ENCODE results near the gene DHDDS.
"Not testable (repeated sequence)": the region's sequence is repeated elsewhere in the genome, so short reads cannot be mapped to it uniquely, and the experiment has no call there.

The DHDDS gene

DNA sequence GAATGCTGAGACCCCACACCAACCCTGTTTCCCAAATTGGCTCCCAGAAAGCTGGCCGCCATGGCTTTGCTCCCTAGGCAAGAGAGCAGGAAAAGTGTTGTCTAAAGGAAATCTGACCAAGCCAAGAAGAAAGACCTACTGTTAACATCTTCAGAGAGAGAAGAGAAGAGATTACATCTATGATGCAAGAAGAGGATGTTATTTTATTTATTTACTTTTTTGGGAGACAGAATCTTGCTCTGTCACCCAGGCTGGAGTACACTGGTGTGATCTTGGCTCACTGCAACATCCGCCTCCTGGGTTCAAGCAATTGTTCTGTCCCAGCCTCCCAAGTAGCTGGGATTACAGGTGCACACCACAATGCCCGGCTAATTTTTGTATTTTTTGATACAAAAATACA is 61.8 kb downstream of the DHDDS start:
- Histone ChIP-seq H3K4me1 (ENCODE audit: control insufficient read depth, insufficient read depth, low read length, poor library complexity, severe bottlenecking) (no peaks in the 10 kb centered on the region), H3K36me3 (ENCODE audit: control insufficient read depth, insufficient read depth, low read length) (no peaks in the 10 kb centered on the region), H3K27me3 (replicated peaks; ENCODE audit: control insufficient read depth, insufficient read depth, low read length, poor library complexity, severe bottlenecking) (no peaks in the 10 kb centered on the region), H3K4me3 (ENCODE audit: insufficient read depth, low read depth, low read length, poor library complexity, severe bottlenecking) (no peak overlapping the region), H3K9me3 (ENCODE audit: control insufficient read depth, low read length) (no peaks in the 10 kb centered on the region), H3K27ac (ENCODE audit: insufficient read depth, low read length, poor library complexity, severe bottlenecking) (no peak overlapping the region)
- no peak for DNase-seq

DNA sequence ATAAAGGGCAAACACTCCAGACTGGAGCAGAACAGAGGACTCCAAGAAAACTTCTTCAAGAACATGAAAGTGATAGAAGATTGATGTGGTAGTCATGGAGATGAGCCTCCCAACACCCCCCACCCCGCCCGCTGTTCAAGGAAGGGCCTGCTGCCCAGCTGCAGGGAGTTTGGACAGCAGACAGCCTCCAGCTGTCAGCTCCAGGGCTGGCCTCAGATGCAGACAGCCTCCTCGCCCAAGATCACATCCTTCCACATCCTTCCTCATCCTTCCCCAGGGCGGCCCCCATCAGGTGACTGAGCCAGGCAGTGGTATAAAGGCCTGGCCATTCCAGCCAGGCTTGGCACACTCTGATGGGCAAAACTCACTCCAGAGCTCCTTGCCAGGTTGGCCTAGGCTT is 64.7 kb downstream of the DHDDS start:
- H3K36me3 ChIP-seq (ENCODE audit: control insufficient read depth, insufficient read depth, low read length): no peaks in the 10 kb centered on the region
- no peak overlapping the region for H3K27ac ChIP-seq (ENCODE audit: insufficient read depth, low read length, poor library complexity, severe bottlenecking)
- H3K4me1 ChIP-seq (ENCODE audit: control insufficient read depth, insufficient read depth, low read length, poor library complexity, severe bottlenecking): peaks cover 17% of the 10 kb centered on the region
- no peaks in the 10 kb centered on the region for H3K27me3 ChIP-seq (replicated peaks; ENCODE audit: control insufficient read depth, insufficient read depth, low read length, poor library complexity, severe bottlenecking)
- H3K9me3 ChIP-seq (ENCODE audit: control insufficient read depth, low read length): no peaks in the 10 kb centered on the region
- DNase-seq: no peak
- H3K4me3 ChIP-seq (ENCODE audit: insufficient read depth, low read depth, low read length, poor library complexity, severe bottlenecking): no peak overlapping the region

DNA sequence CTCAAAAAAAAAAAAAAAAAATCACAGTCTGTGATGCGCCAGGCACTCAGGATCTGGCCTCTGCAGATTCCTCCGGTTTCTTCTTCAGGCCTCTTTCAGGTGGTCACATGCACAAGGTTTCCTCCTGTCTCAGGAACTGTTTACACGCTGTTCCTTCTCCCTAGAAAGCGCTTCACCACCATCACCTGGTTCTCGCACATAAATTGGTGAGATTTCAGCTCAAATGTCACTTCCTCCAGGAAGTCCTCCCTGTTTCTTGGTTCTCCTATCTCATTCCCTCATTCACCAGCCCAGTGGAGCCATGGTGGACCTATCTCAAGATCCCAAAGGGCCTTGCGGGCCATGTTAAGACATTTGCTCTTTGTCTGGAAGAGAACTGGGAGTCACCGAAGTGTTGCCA is 66.8 kb downstream of the DHDDS start:
- Histone ChIP-seq H3K27ac (ENCODE audit: insufficient read depth, low read length, poor library complexity, severe bottlenecking) (no peak overlapping the region), H3K9me3 (ENCODE audit: control insufficient read depth, low read length) (no peaks in the 10 kb centered on the region), H3K4me1 (ENCODE audit: control insufficient read depth, insufficient read depth, low read length, poor library complexity, severe bottlenecking) (peaks cover 17% of the 10 kb centered on the region), H3K27me3 (replicated peaks; ENCODE audit: control insufficient read depth, insufficient read depth, low read length, poor library complexity, severe bottlenecking) (no peaks in the 10 kb centered on the region), H3K36me3 (ENCODE audit: control insufficient read depth, insufficient read depth, low read length) (no peaks in the 10 kb centered on the region), H3K4me3 (ENCODE audit: insufficient read depth, low read depth, low read length, poor library complexity, severe bottlenecking) (no peak overlapping the region)
- no peak for DNase-seq

DNA sequence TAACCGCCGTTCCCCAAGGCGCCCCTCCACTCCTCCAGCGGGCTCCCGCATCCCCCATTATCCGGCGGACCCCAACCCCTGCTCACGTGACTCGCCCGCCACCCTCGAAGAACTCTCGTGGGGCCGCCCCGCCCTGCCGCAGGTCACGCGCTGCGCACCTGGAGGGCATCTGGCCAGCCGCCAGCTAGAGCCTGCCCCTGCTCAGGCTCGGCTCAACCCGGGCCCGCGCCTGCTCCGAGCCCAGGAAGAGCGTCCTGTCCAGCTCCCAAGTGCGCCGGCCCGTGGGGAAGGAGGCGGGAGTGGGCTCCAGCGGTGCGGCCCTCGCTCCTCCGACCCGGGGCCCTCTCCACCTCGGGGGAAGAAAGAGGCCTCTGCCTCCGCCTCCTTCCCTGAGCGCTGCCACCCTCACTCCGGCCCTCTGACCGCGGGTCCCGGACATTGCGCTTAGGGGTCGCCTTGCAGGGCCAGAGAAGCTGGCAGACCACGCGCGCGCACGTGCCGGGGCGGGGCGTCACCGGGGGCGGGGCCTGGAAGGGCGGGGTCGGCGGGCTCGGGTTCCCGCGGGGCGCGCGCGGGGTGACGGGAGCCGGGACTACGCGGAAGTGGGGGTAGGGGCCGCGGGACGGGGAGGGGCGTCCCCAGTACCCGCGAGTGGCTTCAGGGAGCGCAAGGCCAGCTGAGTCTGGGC is 68.5 kb downstream of the DHDDS start:
- Histone ChIP-seq H3K27ac (ENCODE audit: insufficient read depth, low read length, poor library complexity, severe bottlenecking) (peak overlapping the region; percentile 89), H3K9me3 (ENCODE audit: control insufficient read depth, low read length) (no peaks in the 10 kb centered on the region), H3K4me3 (ENCODE audit: insufficient read depth, low read depth, low read length, poor library complexity, severe bottlenecking) (peak overlapping the region; percentile 72), H3K27me3 (replicated peaks; ENCODE audit: control insufficient read depth, insufficient read depth, low read length, poor library complexity, severe bottlenecking) (no peaks in the 10 kb centered on the region), H3K4me1 (ENCODE audit: control insufficient read depth, insufficient read depth, low read length, poor library complexity, severe bottlenecking) (peaks cover 17% of the 10 kb centered on the region), H3K36me3 (ENCODE audit: control insufficient read depth, insufficient read depth, low read length) (no peaks in the 10 kb centered on the region)
- DNase-seq: peak; percentile 74 to 79 (median 78)

DNA sequence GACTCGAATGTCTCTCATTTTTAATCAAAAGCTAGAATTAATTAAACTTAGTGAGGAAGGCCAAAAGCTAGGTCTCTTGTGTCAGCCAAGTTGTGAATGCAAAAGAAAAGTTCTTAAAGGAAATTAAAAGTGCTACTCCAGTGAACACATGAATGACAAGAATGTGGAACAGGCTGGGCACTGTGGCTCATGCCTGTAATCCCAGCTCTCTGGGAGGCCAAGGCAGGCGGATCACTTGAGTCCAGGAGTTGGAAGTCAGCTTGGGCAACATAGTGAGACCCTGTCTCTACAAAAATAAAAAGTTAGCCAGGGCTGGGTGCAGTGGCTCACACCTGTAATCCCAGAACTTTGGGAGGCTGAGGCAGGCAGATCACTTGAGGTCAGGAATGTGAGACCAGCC is 78.6 kb downstream of the DHDDS start:
- not testable (repeated sequence) for H3K9me3 ChIP-seq (ENCODE audit: control insufficient read depth, low read length); H3K4me1 ChIP-seq (ENCODE audit: control insufficient read depth, insufficient read depth, low read length, poor library complexity, severe bottlenecking); H3K27me3 ChIP-seq (replicated peaks; ENCODE audit: control insufficient read depth, insufficient read depth, low read length, poor library complexity, severe bottlenecking); DNase-seq; H3K4me3 ChIP-seq (ENCODE audit: insufficient read depth, low read depth, low read length, poor library complexity, severe bottlenecking); H3K27ac ChIP-seq (ENCODE audit: insufficient read depth, low read length, poor library complexity, severe bottlenecking); H3K36me3 ChIP-seq (ENCODE audit: control insufficient read depth, insufficient read depth, low read length)

DNA sequence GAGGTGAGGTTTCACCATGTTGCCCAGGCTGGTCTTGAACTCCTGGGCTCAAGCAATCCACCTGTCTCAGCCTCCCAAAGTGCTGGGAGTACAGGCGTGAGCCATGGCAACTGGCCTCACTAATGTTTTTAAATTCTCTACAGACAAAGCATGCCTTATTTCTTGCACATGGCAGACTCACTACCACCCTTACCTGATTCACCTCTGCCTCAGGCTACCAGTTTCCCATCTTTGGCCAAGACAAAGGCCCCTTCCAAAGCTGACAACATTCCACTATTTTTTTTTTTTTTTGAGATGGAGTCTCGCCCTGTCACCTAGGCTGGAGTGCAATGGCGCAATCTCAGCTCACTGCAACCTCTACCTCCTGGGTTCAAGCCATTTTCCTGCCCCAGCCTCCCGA is 83.7 kb downstream of the DHDDS start:
- not testable (repeated sequence) for DNase-seq; H3K4me3 ChIP-seq (ENCODE audit: insufficient read depth, low read depth, low read length, poor library complexity, severe bottlenecking); H3K4me1 ChIP-seq (ENCODE audit: control insufficient read depth, insufficient read depth, low read length, poor library complexity, severe bottlenecking); H3K27ac ChIP-seq (ENCODE audit: insufficient read depth, low read length, poor library complexity, severe bottlenecking); H3K9me3 ChIP-seq (ENCODE audit: control insufficient read depth, low read length); H3K36me3 ChIP-seq (ENCODE audit: control insufficient read depth, insufficient read depth, low read length); H3K27me3 ChIP-seq (replicated peaks; ENCODE audit: control insufficient read depth, insufficient read depth, low read length, poor library complexity, severe bottlenecking)

DNA sequence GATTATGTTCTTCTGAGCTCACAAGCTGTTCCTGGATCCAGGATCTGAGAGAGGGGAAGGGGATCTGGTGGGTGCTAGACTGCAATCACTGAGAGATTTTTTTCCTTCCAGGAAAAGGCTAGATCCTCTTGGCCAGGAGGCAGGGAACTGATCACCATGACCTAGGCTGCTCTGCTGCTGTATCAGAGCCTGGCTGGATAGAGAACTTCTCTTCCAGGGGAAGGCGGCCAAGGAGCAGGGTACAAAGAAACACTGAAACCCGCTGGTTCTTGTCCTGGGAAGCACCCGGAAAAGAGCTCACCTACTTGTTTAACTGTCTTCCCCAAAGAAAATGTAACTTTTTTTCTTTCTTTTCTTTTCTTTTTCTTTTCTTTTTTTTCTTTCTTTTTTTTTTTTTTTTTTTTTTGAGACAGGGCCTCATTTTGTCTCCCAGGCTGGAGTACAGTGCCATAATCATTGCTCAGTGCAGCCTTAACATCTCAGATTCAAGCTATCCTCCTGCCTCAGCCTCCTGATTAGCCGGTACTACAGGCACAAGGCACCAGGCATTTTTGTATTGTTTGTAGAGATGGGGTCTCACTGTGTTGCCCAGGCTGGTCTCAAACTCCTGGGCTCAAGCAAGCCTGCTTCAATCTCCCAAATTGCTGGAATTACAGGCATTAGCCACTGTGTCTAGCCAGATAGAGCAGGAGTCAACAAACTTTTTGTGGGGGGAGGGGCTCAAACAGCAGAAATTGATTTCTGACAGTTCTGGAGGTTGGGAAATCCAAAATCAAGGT is 85.1 kb downstream of the DHDDS start:
- no peak for DNase-seq
- Histone ChIP-seq H3K27me3 (replicated peaks; ENCODE audit: control insufficient read depth, insufficient read depth, low read length, poor library complexity, severe bottlenecking) (no peaks in the 10 kb centered on the region), H3K4me1 (ENCODE audit: control insufficient read depth, insufficient read depth, low read length, poor library complexity, severe bottlenecking) (no peaks in the 10 kb centered on the region), H3K4me3 (ENCODE audit: insufficient read depth, low read depth, low read length, poor library complexity, severe bottlenecking) (no peak overlapping the region), H3K27ac (ENCODE audit: insufficient read depth, low read length, poor library complexity, severe bottlenecking) (no peak overlapping the region), H3K36me3 (ENCODE audit: control insufficient read depth, insufficient read depth, low read length) (no peaks in the 10 kb centered on the region), H3K9me3 (ENCODE audit: control insufficient read depth, low read length) (no peaks in the 10 kb centered on the region)

DNA sequence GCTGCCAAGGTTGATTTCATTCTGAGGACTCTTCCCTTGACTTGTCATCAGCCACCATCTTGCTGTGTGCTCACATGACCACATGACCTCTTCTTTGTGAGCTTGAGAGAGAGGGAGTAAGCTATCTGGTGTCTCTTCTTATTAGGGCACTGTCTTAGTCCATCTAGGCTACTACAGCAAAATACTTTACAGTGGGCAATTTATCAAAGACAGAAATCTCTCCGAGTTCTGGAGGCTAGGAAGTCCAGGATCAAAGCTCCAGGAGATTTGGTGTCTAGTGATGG is 85.6 kb downstream of the DHDDS start:
- Histone ChIP-seq H3K4me1 (ENCODE audit: control insufficient read depth, insufficient read depth, low read length, poor library complexity, severe bottlenecking) (no peaks in the 10 kb centered on the region), H3K27me3 (replicated peaks; ENCODE audit: control insufficient read depth, insufficient read depth, low read length, poor library complexity, severe bottlenecking) (no peaks in the 10 kb centered on the region), H3K9me3 (ENCODE audit: control insufficient read depth, low read length) (no peaks in the 10 kb centered on the region), H3K27ac (ENCODE audit: insufficient read depth, low read length, poor library complexity, severe bottlenecking) (no peak overlapping the region), H3K4me3 (ENCODE audit: insufficient read depth, low read depth, low read length, poor library complexity, severe bottlenecking) (no peak overlapping the region), H3K36me3 (ENCODE audit: control insufficient read depth, insufficient read depth, low read length) (no peaks in the 10 kb centered on the region)
- DNase-seq: no peak

DNA sequence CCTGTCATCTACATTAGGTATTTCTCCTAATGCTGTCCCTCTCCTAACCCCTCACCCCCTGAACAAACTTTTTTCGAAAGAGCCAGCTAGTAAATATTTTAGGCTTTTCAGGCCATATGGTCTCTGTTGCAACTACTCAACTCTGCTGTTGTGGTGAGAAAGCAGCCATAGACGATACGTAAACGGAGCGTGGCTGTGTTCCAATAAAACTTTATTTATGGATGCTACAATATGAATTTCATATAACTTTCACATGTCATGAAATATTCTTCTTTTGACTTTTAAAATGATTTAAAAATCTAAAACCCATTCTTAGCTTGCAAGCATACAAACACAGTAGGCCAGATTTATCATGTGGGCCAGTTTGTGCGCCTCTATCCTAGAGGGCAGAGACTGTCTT is 86.2 kb downstream of the DHDDS start:
- no peaks in the 10 kb centered on the region for H3K36me3 ChIP-seq (ENCODE audit: control insufficient read depth, insufficient read depth, low read length)
- no peak for DNase-seq
- H3K9me3 ChIP-seq (ENCODE audit: control insufficient read depth, low read length): no peaks in the 10 kb centered on the region
- H3K4me3 ChIP-seq (ENCODE audit: insufficient read depth, low read depth, low read length, poor library complexity, severe bottlenecking): no peak overlapping the region
- H3K27ac ChIP-seq (ENCODE audit: insufficient read depth, low read length, poor library complexity, severe bottlenecking): no peak overlapping the region
- H3K4me1 ChIP-seq (ENCODE audit: control insufficient read depth, insufficient read depth, low read length, poor library complexity, severe bottlenecking): no peaks in the 10 kb centered on the region
- no peaks in the 10 kb centered on the region for H3K27me3 ChIP-seq (replicated peaks; ENCODE audit: control insufficient read depth, insufficient read depth, low read length, poor library complexity, severe bottlenecking)

DNA sequence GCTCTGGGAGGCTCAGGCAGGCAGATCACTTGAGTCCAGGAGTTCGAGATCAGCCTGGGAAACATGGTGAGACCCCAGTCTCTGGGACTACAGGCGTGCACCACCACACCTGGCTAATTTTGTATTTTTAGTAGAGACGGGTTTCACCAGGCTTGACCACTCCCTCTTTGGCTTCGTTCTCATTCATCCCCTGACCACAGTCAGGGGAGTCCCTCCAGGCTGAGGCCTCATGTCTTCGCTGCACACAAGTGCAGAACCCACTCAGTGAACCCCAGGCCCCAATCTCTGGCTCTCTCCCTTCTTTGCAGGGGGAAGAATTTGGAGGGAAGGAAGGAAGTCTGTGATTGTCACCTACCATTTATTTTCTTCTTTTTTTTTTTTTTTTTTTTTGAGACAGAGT is 88.2 kb downstream of the DHDDS start:
- Histone ChIP-seq H3K27me3 (replicated peaks; ENCODE audit: control insufficient read depth, insufficient read depth, low read length, poor library complexity, severe bottlenecking) (no peaks in the 10 kb centered on the region), H3K27ac (ENCODE audit: insufficient read depth, low read length, poor library complexity, severe bottlenecking) (no peak overlapping the region), H3K4me3 (ENCODE audit: insufficient read depth, low read depth, low read length, poor library complexity, severe bottlenecking) (no peak overlapping the region), H3K4me1 (ENCODE audit: control insufficient read depth, insufficient read depth, low read length, poor library complexity, severe bottlenecking) (no peaks in the 10 kb centered on the region), H3K9me3 (ENCODE audit: control insufficient read depth, low read length) (no peaks in the 10 kb centered on the region), H3K36me3 (ENCODE audit: control insufficient read depth, insufficient read depth, low read length) (no peaks in the 10 kb centered on the region)
- DNase-seq: no peak
